Endometrial microvascular endothelial cells (primary cell): Measurements from ENCODE around the gene TOR2A. TPM values are rescaled to one million over a fixed set of nuclear protein-coding genes. Genes with fewer than 3 reads are reported as not detected.
"Not testable (repeated sequence)": the region's sequence is repeated elsewhere in the genome, so short reads cannot be mapped to it uniquely, and the experiment has no call there.

Experiments
- in situ Hi-C: cut with HindIII; loops from 2 replicates; pipeline ENCODE4 v1.10.0; 2017; ENCODE audit warnings: low sequenced_read_pairs, low pct_unique_long_range_greater_than_20kb; ENCODE audit errors: inconsistent ontology term
- total RNA-seq: library from RNA; depleted of rRNA; stranded (reverse); fragments of >200 nt; gene quantifications from one replicate; pipeline ENCODE4 v1.2.3, GENCODE V29; 2015; ENCODE audit errors: inconsistent ontology term

Gene TOR2A
- total RNA-seq = 26.4 TPM

GRCh38 chr9:127734747-127735529 lies at the start of gene TOR2A:
TSS of gene TOR2A (minus strand) at chr9:127735294. CDS start at chr9:127735270, 24 bp downstream.
- in situ Hi-C loops = no loop called here

- in situ Hi-C loops = no loop called here
Observed at GRCh38 chr9:127783111-127784008, 48.3 kb upstream of the TOR2A start.

- in situ Hi-C loops = no loop called here
Observed at GRCh38 chr9:127781806-127782205, 46.7 kb upstream of the TOR2A start.

GRCh38 chr9:127780909-127781308 lies 45.8 kb upstream of the TOR2A start:
- in situ Hi-C loops = not testable (repeated sequence)

GRCh38 chr9:127780126-127780885 lies 45.2 kb upstream of the TOR2A start:
- in situ Hi-C loops = no loop called here

GRCh38 chr9:127779136-127779981 lies 44.3 kb upstream of the TOR2A start:
- in situ Hi-C loops = no loop called here

- in situ Hi-C loops = no loop called here
Observed at GRCh38 chr9:127778280-127779135, 43.4 kb upstream of the TOR2A start, which contains the start of gene SH2D3C. TSS of gene SH2D3C (minus strand) at chr9:127778666. CDS start at chr9:127778627, 39 bp downstream.

GRCh38 chr9:127777368-127777980 lies 42.4 kb upstream of the TOR2A start:
- in situ Hi-C loops = no loop called here

- in situ Hi-C loops = no loop called here
Observed at GRCh38 chr9:127776924-127777289, 41.8 kb upstream of the TOR2A start.

GRCh38 chr9:127776195-127776923 lies 41.3 kb upstream of the TOR2A start:
- in situ Hi-C loops = no loop called here

- in situ Hi-C loops = loop anchor here (25.0 kb wide), 2 partner anchors 88 to 163 kb away; partner anchors contain the start of genes DPM2, ENG and PIP5KL1
Observed at GRCh38 chr9:127773981-127774380, 38.9 kb upstream of the TOR2A start.

- in situ Hi-C loops = loop anchor here (25.0 kb wide), 2 partner anchors 89 to 164 kb away; partner anchors contain the start of genes DPM2, ENG and PIP5KL1
Observed at GRCh38 chr9:127773272-127773671, 38.2 kb upstream of the TOR2A start.

- in situ Hi-C loops = loop anchor here (25.0 kb wide), 2 partner anchors 90 to 165 kb away; partner anchors contain the start of genes DPM2, ENG and PIP5KL1
Observed at GRCh38 chr9:127772603-127773002, 37.5 kb upstream of the TOR2A start.

GRCh38 chr9:127771570-127772189 lies 36.6 kb upstream of the TOR2A start:
- in situ Hi-C loops = loop anchor here (25.0 kb wide), 2 partner anchors 91 to 166 kb away; partner anchors contain the start of genes DPM2, ENG and PIP5KL1

GRCh38 chr9:127770905-127771569 lies 35.9 kb upstream of the TOR2A start:
- in situ Hi-C loops = loop anchor here (25.0 kb wide), 2 partner anchors 91 to 166 kb away; partner anchors contain the start of genes DPM2, ENG and PIP5KL1
